ENCODE results near the gene MTFP1.
"Not testable (repeated sequence)": the region's sequence is repeated elsewhere in the genome, so short reads cannot be mapped to it uniquely, and the experiment has no call there.

The MTFP1 gene

DNA sequence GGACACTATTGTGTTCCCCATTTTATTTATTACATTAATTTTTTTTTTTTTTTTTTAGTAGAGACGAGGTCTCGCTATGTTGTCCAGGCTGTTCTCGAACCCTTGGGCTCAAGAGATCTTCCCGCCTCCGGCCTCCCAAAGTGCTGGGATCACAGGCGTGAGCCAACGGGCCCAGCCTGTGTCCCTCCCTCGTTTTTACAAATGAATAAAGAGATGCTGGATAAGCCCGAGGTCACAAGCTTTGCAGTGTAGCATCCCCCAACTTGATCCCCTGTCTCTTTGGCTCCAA lies 297 bp upstream of the MTFP1 start:
- DNase-seq (ENCODE audit: low read depth in 3 of 3): no peak

DNA sequence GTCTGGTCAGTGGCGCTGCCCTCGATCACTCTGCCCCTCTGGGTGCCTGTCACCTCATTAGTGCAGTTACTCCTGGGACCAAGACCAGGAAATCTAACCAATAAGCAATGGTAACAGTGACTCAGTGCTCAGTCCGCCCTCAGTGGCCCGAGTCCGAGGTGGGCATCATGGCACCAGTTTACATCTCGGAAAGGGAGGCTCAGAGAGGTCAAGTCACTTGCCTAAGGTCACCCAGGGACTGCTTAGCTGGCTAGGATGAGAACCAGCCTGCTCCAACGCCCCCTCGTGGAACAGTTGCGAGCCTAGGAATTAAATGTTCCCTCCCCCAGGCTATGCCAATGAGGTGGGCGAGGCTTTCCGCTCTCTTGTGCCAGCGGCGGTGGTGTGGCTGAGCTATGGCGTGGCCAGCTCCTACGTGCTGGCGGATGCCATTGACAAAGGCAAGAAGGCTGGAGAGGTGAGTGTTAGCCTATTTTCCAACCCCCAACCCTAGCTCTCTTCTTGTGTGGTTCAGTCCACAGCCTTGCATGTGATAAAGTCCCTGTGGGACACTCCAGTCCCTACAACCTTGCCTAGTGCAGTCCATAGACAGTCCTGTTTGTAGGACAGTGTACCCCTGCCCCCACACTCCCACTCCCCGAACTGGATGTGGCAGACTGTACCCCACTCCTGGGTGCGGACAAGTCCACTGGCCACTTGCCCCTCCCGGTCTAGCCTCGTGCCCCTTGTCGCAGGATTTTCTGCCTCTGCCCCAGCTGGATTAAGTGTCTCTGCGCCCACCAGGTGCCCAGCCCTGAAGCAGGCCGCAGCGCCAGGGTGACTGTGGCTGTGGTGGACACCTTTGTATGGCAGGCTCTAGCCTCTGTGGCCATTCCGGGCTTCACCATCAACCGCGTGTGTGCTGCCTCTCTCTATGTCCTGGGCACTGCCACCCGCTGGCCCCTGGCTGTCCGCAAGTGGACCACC lies 1.1 kb downstream of the MTFP1 start:
- peak; percentile 73 to 79 (median 78) for DNase-seq (ENCODE audit: low read depth in 3 of 3)

DNA sequence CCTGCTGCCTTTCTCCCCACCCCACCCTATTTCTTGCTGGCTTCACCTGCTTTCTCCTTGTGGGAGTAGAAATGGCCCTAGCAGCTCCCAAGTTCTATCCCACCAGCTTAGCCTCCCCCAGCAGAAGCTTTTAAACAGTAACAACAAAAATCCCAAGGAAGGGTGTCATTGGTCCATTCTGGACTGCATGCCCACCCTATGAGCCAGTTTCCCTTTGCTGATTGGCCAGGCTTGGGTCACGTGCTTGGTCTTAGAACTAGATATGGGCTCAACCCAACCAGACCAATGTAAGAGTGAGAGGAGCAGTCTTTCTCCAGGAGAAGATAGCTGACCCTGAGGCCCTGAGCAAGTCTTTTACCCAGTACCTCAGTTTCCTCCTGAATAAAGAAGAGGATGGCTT lies 2.3 kb downstream of the MTFP1 start:
- DNase-seq (ENCODE audit: low read depth in 3 of 3): no peak

DNA sequence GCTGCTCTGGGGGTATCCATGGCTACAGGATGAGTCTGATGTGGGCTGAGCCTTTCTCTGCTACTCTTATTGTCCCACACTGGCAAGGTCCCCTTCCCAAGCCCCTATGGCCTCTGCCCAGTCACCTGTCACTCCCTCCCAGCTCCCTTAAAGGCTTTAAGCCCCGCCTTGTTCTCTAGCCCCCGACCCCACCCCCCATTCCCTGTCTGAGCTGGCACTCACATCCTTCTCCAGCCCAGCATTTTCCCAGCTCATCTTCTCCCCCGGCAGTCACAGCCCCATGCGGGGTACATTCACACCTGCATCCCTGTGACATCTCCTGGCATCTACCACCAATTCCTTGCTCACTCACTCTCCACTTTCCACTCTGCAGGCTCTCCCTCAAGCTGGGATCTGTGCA lies 4.3 kb downstream of the MTFP1 start:
- DNase-seq (ENCODE audit: low read depth in 3 of 3): no peak

DNA sequence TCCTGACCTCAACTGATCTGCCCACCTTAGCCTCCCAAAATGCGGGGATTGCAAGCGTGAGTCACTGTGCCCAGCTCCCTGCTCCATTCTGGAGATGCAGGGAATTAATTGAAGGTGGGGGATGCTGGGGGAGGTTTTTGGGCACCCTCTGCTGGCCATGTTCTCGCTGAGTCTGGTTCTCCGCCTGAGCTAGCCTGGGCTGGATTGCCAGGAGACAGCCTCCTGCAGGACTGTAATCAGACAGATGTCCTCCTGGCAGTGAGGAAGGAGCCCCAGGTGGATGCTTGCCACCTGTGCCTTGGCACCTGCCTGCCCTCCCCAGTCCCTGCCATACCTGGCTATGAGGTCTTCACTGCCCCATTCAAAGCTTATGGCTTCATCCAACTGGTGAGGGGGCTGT lies 5.4 kb downstream of the MTFP1 start:
- no peak for DNase-seq (ENCODE audit: low read depth in 3 of 3)

DNA sequence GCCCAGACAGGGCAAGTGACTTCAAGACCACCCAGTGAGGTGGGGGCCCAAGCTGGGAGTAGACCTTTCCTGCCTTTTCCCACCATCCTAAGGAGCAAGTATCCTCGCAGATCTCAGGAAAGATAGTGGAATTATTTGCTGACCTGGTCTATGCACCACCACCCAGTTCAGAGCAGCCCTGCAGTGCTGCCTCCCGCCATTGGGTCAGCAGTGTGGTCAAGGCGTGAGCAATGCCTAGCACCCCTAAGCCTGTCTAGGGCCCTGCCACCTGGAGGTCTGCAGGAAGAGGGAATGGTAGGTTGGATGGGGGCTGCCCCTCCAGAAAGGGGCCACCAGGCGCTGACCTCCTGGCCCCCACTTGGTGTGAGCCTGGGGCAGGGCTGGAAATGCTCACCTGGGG lies 6.5 kb downstream of the MTFP1 start:
- DNase-seq (ENCODE audit: low read depth in 3 of 3): no peak

DNA sequence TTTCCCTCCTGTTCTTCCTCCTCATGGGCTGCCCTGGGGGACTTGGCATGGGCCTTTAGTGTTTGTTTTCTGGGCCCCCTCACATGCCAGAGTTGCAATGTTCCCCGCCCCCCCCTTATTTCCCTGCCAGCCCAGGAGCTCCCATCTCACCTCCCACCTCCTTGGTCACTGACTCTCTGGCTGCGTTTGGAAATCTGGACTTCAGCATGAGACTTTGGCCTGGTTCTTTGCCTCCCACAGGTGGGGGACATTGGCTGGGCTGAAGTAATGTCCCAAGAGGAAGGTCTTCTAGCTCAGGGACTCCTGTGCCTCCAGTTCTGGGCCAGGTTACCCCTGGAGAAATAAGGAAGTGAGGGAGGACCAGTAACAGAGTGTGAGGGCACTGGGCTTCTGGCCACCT lies 7.0 kb downstream of the MTFP1 start:
- DNase-seq (ENCODE audit: low read depth in 3 of 3): no peak

DNA sequence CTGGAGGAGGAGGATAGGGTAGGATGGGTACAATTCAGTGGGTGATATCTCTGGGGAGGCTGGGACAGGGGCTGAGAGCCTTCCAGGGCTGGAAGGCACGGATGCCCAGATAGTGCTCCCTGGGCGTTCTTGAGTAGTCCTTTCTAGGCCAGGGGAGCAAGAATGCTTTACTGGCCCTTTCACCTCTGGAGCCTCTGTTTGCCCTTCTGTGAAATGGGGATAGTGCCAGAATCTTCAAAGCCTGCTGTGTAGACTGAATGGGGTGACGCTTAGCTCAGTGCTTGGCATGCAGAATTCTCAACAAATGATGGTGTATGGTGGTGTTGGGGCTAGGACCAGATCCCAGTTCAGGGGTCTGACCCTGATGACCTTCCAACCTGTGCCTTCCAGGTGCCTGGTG lies 7.7 kb downstream of the MTFP1 start:
- no peak for DNase-seq (ENCODE audit: low read depth in 3 of 3)

DNA sequence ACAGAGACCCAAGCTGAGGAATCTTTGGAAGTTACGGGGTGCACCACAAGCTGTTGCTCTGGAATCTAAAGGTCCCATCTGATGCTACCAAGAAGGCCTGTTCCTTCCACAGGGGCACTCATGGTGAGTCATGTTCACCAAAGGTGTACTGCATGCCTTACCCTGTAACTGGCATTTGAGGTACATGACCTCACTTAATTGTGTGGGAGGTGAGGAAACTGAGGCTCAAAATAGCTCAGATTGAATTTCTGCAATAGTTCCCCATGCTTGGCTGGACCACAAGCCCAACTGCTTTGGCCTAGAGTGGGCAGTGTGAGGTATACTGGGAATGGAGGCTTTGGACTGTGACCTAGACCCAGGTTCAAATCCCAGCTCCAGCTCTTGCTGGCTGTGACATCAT lies 8.2 kb downstream of the MTFP1 start:
- no peak for DNase-seq (ENCODE audit: low read depth in 3 of 3)

DNA sequence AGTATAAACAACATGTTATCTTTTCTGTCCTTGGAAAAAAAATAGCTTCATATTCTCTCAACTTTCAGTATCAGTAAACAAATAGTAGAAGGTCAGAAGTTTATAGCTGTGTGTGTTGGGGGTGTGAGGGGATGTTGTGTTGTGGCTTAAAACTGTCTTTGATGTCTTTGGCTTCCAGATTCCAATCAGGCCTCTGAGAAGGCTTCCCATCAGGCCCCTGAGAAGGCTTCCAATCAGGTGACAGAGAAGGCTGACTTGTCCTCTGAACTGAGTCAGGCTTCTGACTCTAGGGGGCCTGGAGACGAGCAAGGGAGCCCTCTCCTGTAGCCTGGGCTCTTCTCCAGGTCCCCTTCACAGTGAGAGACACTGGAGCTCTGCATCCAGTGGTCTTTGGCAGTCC lies 9.3 kb downstream of the MTFP1 start:
- no peak for DNase-seq (ENCODE audit: low read depth in 3 of 3)

DNA sequence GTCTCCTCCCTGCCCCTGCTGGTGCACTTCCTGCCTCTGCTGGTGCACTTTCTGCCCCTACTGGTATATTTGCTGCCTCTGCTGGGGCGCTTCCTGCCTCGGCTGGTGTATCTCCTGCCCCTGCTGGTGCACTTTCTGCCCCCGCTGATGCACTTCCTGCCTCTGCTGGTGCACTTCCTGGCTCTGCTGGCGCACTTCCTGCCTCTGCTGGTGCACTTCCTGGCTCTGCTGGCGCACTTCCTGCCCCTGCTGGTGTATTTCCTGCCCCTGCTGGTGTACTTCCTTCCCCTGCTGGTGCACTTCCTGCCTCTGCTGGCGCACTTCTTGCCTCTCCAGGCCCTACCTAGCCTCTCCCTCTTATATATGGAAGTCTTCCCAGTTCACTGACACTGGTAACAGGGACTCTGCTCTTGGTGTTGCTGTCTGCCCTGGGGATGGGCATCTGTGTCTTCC lies 10.1 kb downstream of the MTFP1 start:
- DNase-seq (ENCODE audit: low read depth in 3 of 3): peak; percentile 42 to 63 (median 52)

DNA sequence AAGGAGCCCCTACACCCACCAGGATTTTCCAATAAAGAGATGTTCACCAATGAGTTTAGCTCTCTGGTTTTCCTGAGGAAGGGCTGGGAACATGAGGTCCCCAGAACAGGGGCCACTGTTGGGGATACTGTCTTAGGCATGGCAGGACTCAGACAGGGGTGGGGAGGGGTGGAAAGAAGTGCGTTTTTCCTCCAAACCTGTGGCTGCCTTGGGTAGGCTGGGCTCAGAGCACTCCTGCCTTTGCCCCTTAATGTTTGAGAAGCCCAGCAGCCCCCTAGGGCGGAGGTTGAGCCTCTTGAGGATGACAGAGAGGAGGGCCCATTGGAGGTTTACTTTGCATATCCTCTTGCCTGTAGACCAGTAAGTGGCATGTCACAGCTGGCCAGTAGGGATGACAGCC lies 10.6 kb downstream of the MTFP1 start:
- DNase-seq (ENCODE audit: low read depth in 3 of 3): no peak

DNA sequence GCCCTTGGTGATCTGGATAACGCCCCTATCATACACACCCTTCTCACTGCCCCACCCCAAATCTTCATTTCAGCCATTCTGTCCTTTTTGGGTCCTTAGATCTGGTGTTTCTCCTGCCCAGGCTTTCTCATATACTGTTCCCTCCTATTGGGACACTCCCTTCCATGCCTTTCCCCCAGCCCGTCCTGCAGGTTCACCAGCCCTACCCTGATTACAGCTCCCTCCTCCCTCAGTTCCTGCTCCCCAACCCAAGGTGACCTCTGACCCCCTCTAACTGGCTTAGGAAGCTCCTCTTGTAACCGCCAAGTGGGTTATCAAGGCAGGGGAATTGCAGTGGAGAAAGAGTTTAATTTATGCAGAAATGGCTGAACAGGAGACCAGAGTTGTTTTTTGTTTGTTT lies 13.0 kb downstream of the MTFP1 start:
- DNase-seq (ENCODE audit: low read depth in 3 of 3): no peak

DNA sequence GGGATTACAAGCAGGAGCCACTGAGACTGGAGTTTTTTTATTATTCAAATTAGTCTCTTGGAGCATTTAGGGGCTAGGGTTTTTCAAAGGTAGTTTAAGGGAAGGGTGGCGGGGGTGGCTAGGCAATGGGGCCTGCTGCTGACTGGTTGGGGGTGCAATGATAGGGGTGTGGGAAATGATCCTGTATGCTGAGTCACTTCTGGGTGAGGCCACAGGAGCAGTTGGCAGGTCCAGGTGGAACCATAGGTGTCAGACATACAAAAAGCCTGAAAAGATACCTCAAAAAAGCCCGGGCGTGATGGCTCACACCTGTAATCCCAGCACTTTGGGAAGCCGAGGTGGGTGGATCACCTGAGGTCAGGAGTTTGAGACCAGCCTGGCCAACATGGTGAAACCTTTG lies 13.7 kb downstream of the MTFP1 start:
- no peak for DNase-seq (ENCODE audit: low read depth in 3 of 3)

DNA sequence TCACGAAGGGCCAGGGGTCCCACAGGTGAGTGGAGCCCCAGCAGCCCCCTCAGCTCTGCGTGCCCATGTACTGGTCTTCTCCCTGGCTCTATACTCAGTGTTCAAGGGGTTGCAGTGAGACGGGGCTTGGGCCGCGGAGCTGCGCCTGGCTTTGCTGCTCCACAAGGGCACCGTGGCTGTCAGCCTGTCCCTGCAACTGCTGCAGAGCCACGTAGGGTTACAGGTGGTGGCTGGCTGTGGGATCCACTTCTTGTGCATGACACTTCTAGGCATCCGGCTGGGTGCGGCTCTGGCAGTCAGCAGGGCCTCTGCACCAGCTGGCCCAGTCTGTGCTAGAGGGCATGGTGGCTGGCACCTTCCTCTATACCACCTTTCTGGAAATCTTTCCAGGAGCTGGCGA lies 14.3 kb downstream of the MTFP1 start:
- DNase-seq (ENCODE audit: low read depth in 3 of 3): no peak

DNA sequence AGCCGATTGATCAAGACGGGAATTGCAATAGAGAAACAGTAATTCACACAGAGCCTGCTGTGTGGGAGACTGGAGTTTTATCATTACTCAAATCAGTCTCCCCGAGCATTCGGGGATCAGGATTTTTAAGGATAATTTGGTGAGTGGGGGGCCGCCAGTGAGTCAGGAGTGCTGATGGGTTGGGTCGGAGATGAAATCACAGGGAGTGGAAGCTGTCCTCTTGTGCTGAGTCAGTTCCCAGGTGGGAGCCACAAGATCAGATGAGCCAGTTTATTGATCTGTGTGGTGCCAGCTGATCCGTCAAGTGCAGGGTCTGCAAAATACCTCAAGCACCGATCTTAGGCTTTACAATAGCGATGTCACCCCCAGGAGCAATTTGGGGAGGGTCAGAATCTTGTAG lies 15.5 kb downstream of the MTFP1 start:
- no peak for DNase-seq (ENCODE audit: low read depth in 3 of 3)

DNA sequence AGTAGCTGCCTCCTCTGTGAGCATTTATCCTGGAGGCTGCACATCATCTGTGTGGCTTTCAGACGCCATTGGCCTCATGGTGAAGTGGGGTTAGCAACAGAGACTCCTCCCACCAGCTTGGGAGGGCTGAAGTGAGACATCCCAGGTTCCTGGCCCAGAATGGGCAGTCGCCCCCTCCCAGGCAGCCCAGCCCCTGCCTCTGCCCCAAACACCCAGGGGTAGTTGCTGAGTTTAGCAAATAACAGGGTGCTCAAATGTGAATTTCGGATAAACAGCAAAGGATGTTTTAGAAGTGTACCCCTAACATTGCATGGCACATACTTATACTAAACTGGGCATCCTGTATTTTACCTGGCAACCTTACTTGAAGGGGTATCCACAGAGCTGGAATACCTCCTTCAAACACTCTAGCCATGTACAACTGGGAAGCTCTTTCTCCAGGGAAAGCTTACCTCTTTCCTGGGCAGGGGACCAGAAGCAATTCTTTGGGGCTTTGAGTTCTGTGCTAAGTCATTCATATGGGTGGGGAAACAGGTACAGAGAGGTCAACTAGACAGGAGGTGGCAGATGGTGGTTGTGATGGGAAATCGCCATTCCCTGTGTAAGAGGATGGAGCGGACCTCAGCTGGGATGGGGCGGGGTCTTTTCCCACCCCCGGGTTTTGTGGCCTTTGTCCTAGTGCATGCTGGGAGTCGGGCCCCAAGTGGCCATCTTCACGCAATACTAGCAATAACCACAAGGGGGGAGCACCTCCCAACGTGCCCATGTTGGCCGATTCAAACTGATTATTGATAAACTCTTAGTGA lies 19.3 kb downstream of the MTFP1 start:
- DNase-seq (ENCODE audit: low read depth in 3 of 3): no peak

DNA sequence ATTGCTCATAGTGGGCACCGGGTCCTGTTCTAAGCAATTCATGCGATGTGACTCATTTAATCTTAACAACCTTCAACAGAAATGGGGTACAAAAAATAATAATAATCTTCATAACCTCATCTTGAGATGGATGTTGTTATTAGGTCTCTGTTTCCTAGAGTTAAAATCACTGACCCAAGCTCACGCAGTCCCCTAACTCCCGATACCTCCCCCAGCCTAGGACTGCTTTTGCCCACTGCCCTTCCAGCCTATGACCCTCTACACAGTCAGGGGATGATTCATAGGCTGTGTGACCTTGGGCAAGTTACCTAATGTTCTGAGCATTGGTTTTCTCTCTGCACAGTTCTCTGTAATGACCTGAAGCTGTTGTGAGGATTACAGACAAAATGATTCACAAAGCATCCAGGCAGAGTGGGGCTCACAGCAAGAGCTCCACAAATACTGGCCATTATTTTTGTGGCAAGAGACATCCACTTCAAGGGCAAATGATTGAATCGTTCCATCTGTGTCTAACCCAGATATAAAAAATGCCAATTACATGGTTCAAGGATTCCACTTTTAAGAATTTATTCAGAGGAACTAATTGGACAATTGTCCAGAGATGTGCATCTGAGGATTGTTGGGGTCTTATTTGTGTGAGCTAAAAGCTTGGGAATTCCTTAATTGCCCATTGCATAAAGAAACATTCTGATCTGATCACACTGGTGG lies 20.0 kb downstream of the MTFP1 start:
- no peak for DNase-seq (ENCODE audit: low read depth in 3 of 3)

DNA sequence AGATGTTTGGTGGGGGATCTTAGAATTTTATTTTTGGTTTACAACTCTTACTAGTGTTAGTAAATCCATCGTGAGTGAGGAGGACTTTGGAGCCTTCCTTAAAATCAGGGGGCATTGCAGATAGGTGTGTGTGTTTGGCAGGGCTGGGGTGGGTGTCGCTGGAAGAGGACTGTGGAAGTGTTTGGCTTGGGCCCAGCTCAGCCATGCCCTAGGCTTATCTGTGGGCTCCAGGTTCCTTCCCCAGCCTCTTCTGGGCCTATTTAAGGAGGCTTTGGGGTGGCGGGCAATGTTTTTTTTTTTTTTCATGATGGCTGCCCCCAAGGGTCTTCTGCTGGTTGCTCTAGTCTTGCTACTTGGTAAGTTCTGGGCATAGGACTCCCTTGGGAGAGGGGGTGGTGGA lies 22.1 kb downstream of the MTFP1 start:
- DNase-seq (ENCODE audit: low read depth in 3 of 3): no peak

DNA sequence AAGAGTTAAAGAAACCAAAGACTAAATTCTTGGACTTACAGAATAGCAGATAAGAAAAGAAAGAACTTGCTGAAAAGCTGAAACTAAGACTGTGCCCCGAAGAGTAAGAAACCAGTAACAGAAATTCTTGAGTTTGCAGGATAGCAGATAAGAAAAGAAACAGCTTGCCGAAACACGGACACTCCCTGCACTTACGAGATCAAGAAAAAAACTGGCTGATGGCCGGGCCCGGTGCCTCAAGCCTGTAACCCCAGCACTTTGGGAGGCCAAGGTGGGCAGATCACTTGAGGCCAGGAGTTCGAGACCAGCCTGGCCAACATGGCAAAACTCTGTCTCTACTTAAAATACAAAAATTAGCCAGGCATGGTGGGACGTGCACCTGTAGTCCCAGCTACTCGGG lies 25.9 kb downstream of the MTFP1 start:
- DNase-seq (ENCODE audit: low read depth in 3 of 3): not testable (repeated sequence)

DNA sequence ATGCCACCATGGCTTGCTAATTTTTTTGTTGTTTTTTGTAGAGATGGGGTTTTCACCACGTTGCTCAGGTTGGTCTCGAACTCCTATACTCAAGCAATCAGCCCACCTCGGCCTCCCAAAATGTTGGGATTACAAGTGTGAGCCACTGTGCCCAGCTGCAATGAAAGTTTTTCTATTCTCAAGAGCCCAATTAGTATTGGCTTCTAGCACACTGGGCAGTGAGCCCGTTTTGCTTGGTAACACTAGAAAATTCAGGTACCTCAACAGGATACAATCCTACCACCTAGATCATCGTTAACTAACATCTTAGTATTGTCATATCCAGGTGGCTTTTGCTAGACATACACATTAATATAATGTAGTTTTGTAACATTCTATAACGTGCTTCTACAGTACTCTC lies 27.3 kb downstream of the MTFP1 start:
- no peak for DNase-seq (ENCODE audit: low read depth in 3 of 3)

DNA sequence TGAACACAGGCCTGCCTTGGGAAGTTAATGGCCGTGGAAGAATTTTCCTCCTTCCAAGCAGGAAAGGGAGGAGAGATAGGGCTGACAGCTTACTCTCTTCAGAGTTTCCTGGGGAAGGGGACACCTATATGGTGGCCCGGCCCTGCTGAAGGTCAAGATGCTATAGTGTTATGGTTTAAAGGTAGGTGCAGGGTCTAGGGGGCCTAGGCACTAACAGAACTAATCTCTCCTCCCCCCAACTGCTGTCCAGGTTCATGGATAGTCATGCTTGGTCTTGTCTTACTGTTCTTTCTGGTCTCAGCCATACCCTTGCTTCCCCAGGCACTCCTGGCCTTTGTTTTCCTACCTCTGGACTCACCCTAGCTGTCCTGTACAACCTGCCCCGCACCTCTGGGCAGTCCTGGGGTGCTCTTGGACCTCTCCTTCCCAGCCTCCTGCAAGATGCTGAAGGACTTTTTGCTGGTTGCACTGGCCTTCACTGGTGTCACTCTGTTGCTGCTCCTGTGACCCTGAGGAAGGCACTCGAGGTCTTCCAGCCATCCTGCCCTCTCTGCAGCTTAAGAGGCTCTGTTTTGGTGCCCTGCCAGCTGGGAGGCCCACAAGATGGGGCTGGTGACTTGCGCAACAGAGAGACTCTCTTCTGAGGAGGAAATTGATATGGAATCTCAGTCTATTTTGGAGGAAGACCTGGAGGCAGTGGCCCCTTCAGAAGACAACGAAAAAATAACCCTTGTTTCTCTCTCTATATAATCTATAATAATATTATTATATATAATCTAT lies 28.4 kb downstream of the MTFP1 start:
- DNase-seq (ENCODE audit: low read depth in 3 of 3): no peak
